Astrocyte of the spinal cord (primary cell): ENCODE results near the gene MBNL2.

Source experiments
- DNase-seq: peaks from one replicate; pipeline ENCODE4 v3.0.0; 2011; ENCODE audit warnings: low read depth, low spot score
- H3K4me3 ChIP-seq: 2 replicates; pipeline ENCODE4 v1.5.1; 2011; ENCODE audit warnings: low read depth, mild to moderate bottlenecking, low read length, moderate library complexity
- CTCF ChIP-seq: IDR thresholded peaks from 2 replicates; pipeline ENCODE4 v1.5.1; 2012; ENCODE audit warnings: low read depth, mild to moderate bottlenecking, low read length, inconsistent platforms
- in situ Hi-C: cut with HindIII; loops from 2 replicates; pipeline ENCODE4 v1.10.0; 2017; ENCODE audit warnings: low sequenced_read_pairs

The MBNL2 gene

GRCh38 chr13:97223711-97224541 is 1.8 kb downstream of the MBNL2 start:
- peak overlapping the region; percentile 58 for H3K4me3 ChIP-seq
- DNase-seq, result peak; percentile 96
- in situ Hi-C loops, result loop anchor here (25.0 kb wide), 1 partner anchor 112 kb away; no protein-coding TSS in a partner anchor
- no peak for TF ChIP-seq CTCF

GRCh38 chr13:97224544-97225300 is 2.6 kb downstream of the MBNL2 start:
- in situ Hi-C loops, result loop anchor here (25.0 kb wide), 1 partner anchor 112 kb away; no protein-coding TSS in a partner anchor
- no peak for TF ChIP-seq CTCF
- peak; percentile 69 for DNase-seq
- peak overlapping the region; percentile 58 for H3K4me3 ChIP-seq

GRCh38 chr13:97225533-97225932 is 3.4 kb downstream of the MBNL2 start:
- no peak for DNase-seq
- H3K4me3 ChIP-seq, result peak overlapping the region; percentile 58
- in situ Hi-C loops, result no loop called here
- TF ChIP-seq CTCF, result no peak

- no peak for DNase-seq
- H3K4me3 ChIP-seq, result no peak overlapping the region
- no peak for TF ChIP-seq CTCF
- in situ Hi-C loops, result no loop called here
Observed at GRCh38 chr13:97226013-97226412, 3.9 kb downstream of the MBNL2 start.

- TF ChIP-seq CTCF, result no peak
- in situ Hi-C loops, result no loop called here
- no peak for DNase-seq
- no peak overlapping the region for H3K4me3 ChIP-seq
Observed at GRCh38 chr13:97226788-97227627, 4.9 kb downstream of the MBNL2 start.
